BLaER1 (cell line): ENCODE data around the gene CD163L1.

Experiments used
- H3K27ac ChIP-seq: shearing (Covaris generic); formaldehyde crosslinking; 2 replicates; pipeline ENCODE4 v1.8.1; 2022
- H3K27me3 ChIP-seq: shearing (Covaris generic); formaldehyde crosslinking; 2 replicates; pipeline ENCODE4 v1.8.1; 2022
- H3K36me3 ChIP-seq: shearing (Covaris generic); formaldehyde crosslinking; 2 replicates; pipeline ENCODE4 v1.8.1; 2022
- H3K4me1 ChIP-seq: shearing (Covaris generic); formaldehyde crosslinking; 2 replicates; pipeline ENCODE4 v1.8.1; 2022
- H3K4me2 ChIP-seq: shearing (Covaris generic); formaldehyde crosslinking; 2 replicates; pipeline ENCODE4 v1.8.1; 2022
- H3K4me3 ChIP-seq: shearing (Covaris generic); formaldehyde crosslinking; 2 replicates; pipeline ENCODE4 v1.8.1; 2022
- H3K9ac ChIP-seq: shearing (Covaris generic); formaldehyde crosslinking; 2 replicates; pipeline ENCODE4 v1.8.1; 2022
- H3K9me3 ChIP-seq: shearing (Covaris generic); formaldehyde crosslinking; 2 replicates; pipeline ENCODE4 v1.8.1; 2022
- H4K20me1 ChIP-seq: shearing (Covaris generic); formaldehyde crosslinking; 2 replicates; pipeline ENCODE4 v1.8.1; 2022
- Cebpa-rat ChIP-seq: shearing (Covaris generic); IDR thresholded peaks from 2 replicates; pipeline ENCODE4 v1.8.1; 2022

The CD163L1 gene

DNA sequence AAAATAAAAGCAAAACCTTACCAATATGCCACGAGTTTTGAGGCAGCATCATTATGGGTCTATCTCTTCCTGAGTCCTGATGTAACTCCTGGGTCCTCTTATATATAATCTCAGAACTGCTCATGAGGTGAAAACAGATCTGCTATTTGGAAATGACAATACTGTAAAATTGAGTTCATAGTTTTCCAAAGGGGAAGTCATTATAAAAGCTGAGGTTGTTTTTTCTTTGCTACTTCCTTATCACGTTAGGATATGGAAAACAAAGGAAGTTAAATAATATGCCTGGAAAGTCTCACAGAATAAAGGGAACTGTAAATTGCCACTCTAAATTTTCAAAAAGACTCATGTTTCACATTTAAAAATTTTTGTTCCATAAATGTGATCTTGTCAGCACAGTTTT, at the start of gene CD163L1:
CD163L1 (minus strand) TSS at position 78 of the 400 bp plus-strand sequence; CDS start at position 52, 26 bp downstream.
- no peaks in the 10 kb centered on the region for H3K36me3 ChIP-seq
- H3K27ac ChIP-seq, result no peak within 1 kb of the TSS
- H3K27me3 ChIP-seq, result no peaks in the 10 kb centered on the region
- H3K9ac ChIP-seq, result no peak within 1 kb of the TSS
- H3K4me2 ChIP-seq, result no peak within 1 kb of the TSS
- no peak within 1 kb of the TSS for H3K4me3 ChIP-seq
- H3K9me3 ChIP-seq, result peaks cover 7% of the 10 kb centered on the region
- no peak for TF ChIP-seq Cebpa-rat
- no peaks in the 10 kb centered on the region for H3K4me1 ChIP-seq
- H4K20me1 ChIP-seq, result no peaks in the 10 kb centered on the region

GRCh38 chr12:7493006-7493405, 49.1 kb upstream of the CD163L1 start:
- Histone ChIP-seq H3K9ac (no peak overlapping the region), H3K9me3 (no peaks in the 10 kb centered on the region), H3K36me3 (no peaks in the 10 kb centered on the region), H3K27ac (no peak overlapping the region), H3K27me3 (no peaks in the 10 kb centered on the region), H4K20me1 (no peaks in the 10 kb centered on the region), H3K4me1 (no peaks in the 10 kb centered on the region), H3K4me2 (no peak overlapping the region), H3K4me3 (no peak overlapping the region)
- no peak for TF ChIP-seq Cebpa-rat

GRCh38 chr12:7486512-7486911, 42.6 kb upstream of the CD163L1 start:
- no peak overlapping the region for H3K4me3 ChIP-seq
- no peak overlapping the region for H3K9ac ChIP-seq
- no peaks in the 10 kb centered on the region for H3K9me3 ChIP-seq
- no peaks in the 10 kb centered on the region for H3K4me1 ChIP-seq
- TF ChIP-seq Cebpa-rat, result no peak
- no peaks in the 10 kb centered on the region for H3K27me3 ChIP-seq
- H3K36me3 ChIP-seq, result no peaks in the 10 kb centered on the region
- no peak overlapping the region for H3K27ac ChIP-seq
- H3K4me2 ChIP-seq, result no peak overlapping the region
- no peaks in the 10 kb centered on the region for H4K20me1 ChIP-seq

GRCh38 chr12:7485095-7485494, 41.1 kb upstream of the CD163L1 start:
- no peaks in the 10 kb centered on the region for H3K4me1 ChIP-seq
- TF ChIP-seq Cebpa-rat, result no peak
- H3K9me3 ChIP-seq, result no peaks in the 10 kb centered on the region
- H3K27me3 ChIP-seq, result no peaks in the 10 kb centered on the region
- H3K4me3 ChIP-seq, result no peak overlapping the region
- H3K27ac ChIP-seq, result no peak overlapping the region
- no peaks in the 10 kb centered on the region for H4K20me1 ChIP-seq
- no peak overlapping the region for H3K4me2 ChIP-seq
- H3K9ac ChIP-seq, result no peak overlapping the region
- no peaks in the 10 kb centered on the region for H3K36me3 ChIP-seq

- Histone ChIP-seq H3K9ac (no peak overlapping the region), H3K27ac (no peak overlapping the region), H3K4me1 (no peaks in the 10 kb centered on the region), H3K27me3 (no peaks in the 10 kb centered on the region), H3K4me2 (no peak overlapping the region), H3K4me3 (no peak overlapping the region), H3K9me3 (no peaks in the 10 kb centered on the region), H4K20me1 (no peaks in the 10 kb centered on the region), H3K36me3 (no peaks in the 10 kb centered on the region)
- no peak for TF ChIP-seq Cebpa-rat
These were observed 39.4 kb upstream of the CD163L1 start for GRCh38 chr12:7483343-7483742.

GRCh38 chr12:7479771-7480170, 35.8 kb upstream of the CD163L1 start:
- Histone ChIP-seq H3K9ac (no peak overlapping the region), H3K27me3 (no peaks in the 10 kb centered on the region), H3K4me2 (no peak overlapping the region), H3K27ac (no peak overlapping the region), H4K20me1 (no peaks in the 10 kb centered on the region), H3K9me3 (no peaks in the 10 kb centered on the region), H3K4me3 (no peak overlapping the region), H3K36me3 (no peaks in the 10 kb centered on the region), H3K4me1 (no peaks in the 10 kb centered on the region)
- TF ChIP-seq Cebpa-rat, result no peak

DNA sequence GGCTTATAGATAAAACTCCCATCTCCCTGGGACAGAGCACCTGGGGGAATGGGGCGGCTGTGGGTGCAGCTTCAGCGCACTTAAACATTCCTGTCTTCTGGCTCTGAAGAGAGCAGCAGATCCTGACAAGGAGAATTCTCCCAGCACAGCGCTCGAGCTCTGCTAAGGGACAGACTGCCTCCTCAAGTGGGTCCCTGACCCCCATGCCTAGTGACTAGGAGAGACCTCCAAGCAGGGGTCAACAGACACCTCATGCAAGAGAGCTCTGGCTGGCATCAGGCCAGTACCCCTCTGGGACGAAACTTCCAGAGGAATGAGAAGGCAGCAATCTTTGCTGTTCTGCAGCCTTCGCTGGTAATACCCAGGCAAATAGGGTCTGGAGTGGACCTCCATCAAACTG, 28.1 kb upstream of the CD163L1 start:
- H3K9ac ChIP-seq, result no peak overlapping the region
- H3K36me3 ChIP-seq, result no peaks in the 10 kb centered on the region
- no peak overlapping the region for H3K27ac ChIP-seq
- H3K27me3 ChIP-seq, result no peaks in the 10 kb centered on the region
- no peak for TF ChIP-seq Cebpa-rat
- H3K4me2 ChIP-seq, result no peak overlapping the region
- H4K20me1 ChIP-seq, result no peaks in the 10 kb centered on the region
- H3K4me1 ChIP-seq, result no peaks in the 10 kb centered on the region
- no peak overlapping the region for H3K4me3 ChIP-seq
- H3K9me3 ChIP-seq, result no peaks in the 10 kb centered on the region

GRCh38 chr12:7460375-7461259, 16.7 kb upstream of the CD163L1 start:
- no peak for TF ChIP-seq Cebpa-rat
- H3K4me1 ChIP-seq, result no peaks in the 10 kb centered on the region
- no peaks in the 10 kb centered on the region for H4K20me1 ChIP-seq
- H3K4me3 ChIP-seq, result no peak overlapping the region
- no peak overlapping the region for H3K9ac ChIP-seq
- H3K27me3 ChIP-seq, result no peaks in the 10 kb centered on the region
- no peaks in the 10 kb centered on the region for H3K36me3 ChIP-seq
- no peak overlapping the region for H3K4me2 ChIP-seq
- H3K9me3 ChIP-seq, result no peaks in the 10 kb centered on the region
- no peak overlapping the region for H3K27ac ChIP-seq

DNA sequence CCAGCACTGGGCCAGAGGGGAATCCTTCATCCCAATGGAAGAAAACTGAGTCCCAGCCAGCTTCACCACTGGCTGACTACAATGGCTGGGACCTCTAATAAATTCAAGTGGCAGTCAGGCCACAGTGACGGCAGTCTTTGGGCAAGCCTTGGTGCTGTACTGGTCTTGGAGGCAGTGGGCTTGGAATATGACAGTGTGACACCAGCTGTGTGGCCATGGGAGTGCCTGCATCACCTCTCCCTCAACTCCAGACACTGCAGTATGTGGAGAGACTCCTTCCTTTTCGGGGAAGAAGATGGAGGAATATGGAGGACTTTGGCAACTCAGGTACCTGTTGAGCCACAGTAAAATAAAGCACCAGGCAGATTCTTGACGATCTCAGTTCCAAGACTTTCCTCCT, 16.0 kb upstream of the CD163L1 start:
- Histone ChIP-seq H4K20me1 (no peaks in the 10 kb centered on the region), H3K9me3 (no peaks in the 10 kb centered on the region), H3K4me3 (no peak overlapping the region), H3K27ac (no peak overlapping the region), H3K4me2 (no peak overlapping the region), H3K27me3 (no peaks in the 10 kb centered on the region), H3K9ac (no peak overlapping the region), H3K4me1 (no peaks in the 10 kb centered on the region), H3K36me3 (no peaks in the 10 kb centered on the region)
- no peak for TF ChIP-seq Cebpa-rat

DNA sequence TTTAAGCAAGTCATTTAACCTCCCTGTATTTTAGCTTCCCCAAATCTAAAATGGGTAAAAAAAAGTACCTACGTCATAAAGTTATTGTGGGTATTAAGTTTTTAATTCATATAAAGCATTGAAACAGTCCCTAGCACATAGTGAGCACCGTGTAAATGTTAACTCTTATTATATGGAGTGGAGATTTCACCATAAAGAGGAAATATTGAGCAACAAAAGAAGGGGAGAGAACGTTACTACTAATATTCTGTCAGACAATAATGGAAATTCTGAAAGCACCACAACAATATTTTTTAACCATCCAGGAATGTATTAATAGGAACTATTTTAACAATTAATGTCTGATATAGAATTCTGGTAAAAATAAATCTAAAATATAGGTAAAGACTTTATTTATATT, 7.8 kb upstream of the CD163L1 start:
- Histone ChIP-seq H3K9ac (no peak overlapping the region), H3K4me3 (no peak overlapping the region), H3K27me3 (no peaks in the 10 kb centered on the region), H3K36me3 (no peaks in the 10 kb centered on the region), H3K4me2 (no peak overlapping the region), H3K9me3 (peaks cover 5% of the 10 kb centered on the region), H3K4me1 (no peaks in the 10 kb centered on the region), H3K27ac (no peak overlapping the region), H4K20me1 (no peaks in the 10 kb centered on the region)
- TF ChIP-seq Cebpa-rat, result no peak
